HL-60 (cell line): ENCODE data around the gene KLHL36.

Source experiments
- DNase-seq, 2 experiments: peaks; one replicate each; pipeline ENCODE4 v3.0.0-alpha.2; 2010 to 2020; ENCODE audit warnings: low read depth in 1 of 2, low spot score in 1 of 2
- H3K27ac ChIP-seq: fragments of 250-450 bp; sonication (Bioruptor Pico); replicated peaks from 2 replicates; pipeline ENCODE4 v1.5.1; 2020; ENCODE audit warnings: mild to moderate bottlenecking, moderate library complexity
- H3K27me3 ChIP-seq: fragments of 250-450 bp; sonication (Bioruptor Pico); 2 replicates; pipeline ENCODE4 v1.5.1; 2021; ENCODE audit warnings: mild to moderate bottlenecking, moderate library complexity; ENCODE audit not compliant: insufficient read depth, poor library complexity, severe bottlenecking
- H3K4me3 ChIP-seq: replicated peaks from 2 replicates; pipeline ENCODE4 v1.5.1; 2011; ENCODE audit warnings: mild to moderate bottlenecking, control low read depth, low read length; ENCODE audit not compliant: insufficient read depth
- GABPA ChIP-seq: IDR thresholded peaks from 2 replicates; pipeline ENCODE4 v1.6.1; 2012; ENCODE audit warnings: low read depth
- POLR2AphosphoS5 ChIP-seq: IDR thresholded peaks from 2 replicates; pipeline ENCODE4 v1.6.1; 2012; ENCODE audit warnings: low read depth
- SPI1 ChIP-seq: IDR thresholded peaks from 2 replicates; pipeline ENCODE4 v1.6.1; 2012; ENCODE audit warnings: low read depth, mild to moderate bottlenecking, borderline replicate concordance
- TF ChIP-seq, protein P1 (sequence below): IDR thresholded peaks from one replicate; pipeline ENCODE4 v1.5.1; 2011; ENCODE audit warnings: low read length, control low read depth, inconsistent platforms; ENCODE audit not compliant: insufficient read depth
- TF ChIP-seq, protein P2 (sequence below): IDR thresholded peaks from 2 replicates; pipeline ENCODE4 v1.6.1; 2012; ENCODE audit warnings: low read depth; ENCODE audit not compliant: insufficient replicate concordance

Gene KLHL36

DNA sequence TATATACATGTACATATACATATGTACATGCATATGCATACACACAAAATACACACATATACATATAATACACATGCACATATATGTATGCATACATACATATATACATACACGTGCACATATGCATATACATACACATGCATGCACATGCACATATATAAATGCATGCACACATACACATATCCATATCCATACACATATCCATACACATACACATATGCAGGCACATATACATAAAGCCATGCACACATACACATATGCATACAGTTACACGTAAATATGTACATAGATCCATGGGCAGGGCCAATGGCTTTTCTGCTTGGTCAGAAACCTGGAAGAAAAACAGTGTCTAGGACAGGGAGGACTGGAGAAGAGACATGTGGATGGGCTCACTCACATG lies 27.6 kb downstream of the KLHL36 start:
- Histone ChIP-seq H3K4me3 (no peak overlapping the region), H3K27me3 (no peaks in the 10 kb centered on the region), H3K27ac (no peak overlapping the region)
- TF ChIP-seq, protein P1, sequence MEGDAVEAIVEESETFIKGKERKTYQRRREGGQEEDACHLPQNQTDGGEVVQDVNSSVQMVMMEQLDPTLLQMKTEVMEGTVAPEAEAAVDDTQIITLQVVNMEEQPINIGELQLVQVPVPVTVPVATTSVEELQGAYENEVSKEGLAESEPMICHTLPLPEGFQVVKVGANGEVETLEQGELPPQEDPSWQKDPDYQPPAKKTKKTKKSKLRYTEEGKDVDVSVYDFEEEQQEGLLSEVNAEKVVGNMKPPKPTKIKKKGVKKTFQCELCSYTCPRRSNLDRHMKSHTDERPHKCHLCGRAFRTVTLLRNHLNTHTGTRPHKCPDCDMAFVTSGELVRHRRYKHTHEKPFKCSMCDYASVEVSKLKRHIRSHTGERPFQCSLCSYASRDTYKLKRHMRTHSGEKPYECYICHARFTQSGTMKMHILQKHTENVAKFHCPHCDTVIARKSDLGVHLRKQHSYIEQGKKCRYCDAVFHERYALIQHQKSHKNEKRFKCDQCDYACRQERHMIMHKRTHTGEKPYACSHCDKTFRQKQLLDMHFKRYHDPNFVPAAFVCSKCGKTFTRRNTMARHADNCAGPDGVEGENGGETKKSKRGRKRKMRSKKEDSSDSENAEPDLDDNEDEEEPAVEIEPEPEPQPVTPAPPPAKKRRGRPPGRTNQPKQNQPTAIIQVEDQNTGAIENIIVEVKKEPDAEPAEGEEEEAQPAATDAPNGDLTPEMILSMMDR, result no peak
- no peak for TF ChIP-seq GABPA
- TF ChIP-seq POLR2AphosphoS5, result no peak
- TF ChIP-seq SPI1, result no peak
- TF ChIP-seq, protein P2, sequence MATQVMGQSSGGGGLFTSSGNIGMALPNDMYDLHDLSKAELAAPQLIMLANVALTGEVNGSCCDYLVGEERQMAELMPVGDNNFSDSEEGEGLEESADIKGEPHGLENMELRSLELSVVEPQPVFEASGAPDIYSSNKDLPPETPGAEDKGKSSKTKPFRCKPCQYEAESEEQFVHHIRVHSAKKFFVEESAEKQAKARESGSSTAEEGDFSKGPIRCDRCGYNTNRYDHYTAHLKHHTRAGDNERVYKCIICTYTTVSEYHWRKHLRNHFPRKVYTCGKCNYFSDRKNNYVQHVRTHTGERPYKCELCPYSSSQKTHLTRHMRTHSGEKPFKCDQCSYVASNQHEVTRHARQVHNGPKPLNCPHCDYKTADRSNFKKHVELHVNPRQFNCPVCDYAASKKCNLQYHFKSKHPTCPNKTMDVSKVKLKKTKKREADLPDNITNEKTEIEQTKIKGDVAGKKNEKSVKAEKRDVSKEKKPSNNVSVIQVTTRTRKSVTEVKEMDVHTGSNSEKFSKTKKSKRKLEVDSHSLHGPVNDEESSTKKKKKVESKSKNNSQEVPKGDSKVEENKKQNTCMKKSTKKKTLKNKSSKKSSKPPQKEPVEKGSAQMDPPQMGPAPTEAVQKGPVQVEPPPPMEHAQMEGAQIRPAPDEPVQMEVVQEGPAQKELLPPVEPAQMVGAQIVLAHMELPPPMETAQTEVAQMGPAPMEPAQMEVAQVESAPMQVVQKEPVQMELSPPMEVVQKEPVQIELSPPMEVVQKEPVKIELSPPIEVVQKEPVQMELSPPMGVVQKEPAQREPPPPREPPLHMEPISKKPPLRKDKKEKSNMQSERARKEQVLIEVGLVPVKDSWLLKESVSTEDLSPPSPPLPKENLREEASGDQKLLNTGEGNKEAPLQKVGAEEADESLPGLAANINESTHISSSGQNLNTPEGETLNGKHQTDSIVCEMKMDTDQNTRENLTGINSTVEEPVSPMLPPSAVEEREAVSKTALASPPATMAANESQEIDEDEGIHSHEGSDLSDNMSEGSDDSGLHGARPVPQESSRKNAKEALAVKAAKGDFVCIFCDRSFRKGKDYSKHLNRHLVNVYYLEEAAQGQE, result no peak
- no peak for DNase-seq

DNA sequence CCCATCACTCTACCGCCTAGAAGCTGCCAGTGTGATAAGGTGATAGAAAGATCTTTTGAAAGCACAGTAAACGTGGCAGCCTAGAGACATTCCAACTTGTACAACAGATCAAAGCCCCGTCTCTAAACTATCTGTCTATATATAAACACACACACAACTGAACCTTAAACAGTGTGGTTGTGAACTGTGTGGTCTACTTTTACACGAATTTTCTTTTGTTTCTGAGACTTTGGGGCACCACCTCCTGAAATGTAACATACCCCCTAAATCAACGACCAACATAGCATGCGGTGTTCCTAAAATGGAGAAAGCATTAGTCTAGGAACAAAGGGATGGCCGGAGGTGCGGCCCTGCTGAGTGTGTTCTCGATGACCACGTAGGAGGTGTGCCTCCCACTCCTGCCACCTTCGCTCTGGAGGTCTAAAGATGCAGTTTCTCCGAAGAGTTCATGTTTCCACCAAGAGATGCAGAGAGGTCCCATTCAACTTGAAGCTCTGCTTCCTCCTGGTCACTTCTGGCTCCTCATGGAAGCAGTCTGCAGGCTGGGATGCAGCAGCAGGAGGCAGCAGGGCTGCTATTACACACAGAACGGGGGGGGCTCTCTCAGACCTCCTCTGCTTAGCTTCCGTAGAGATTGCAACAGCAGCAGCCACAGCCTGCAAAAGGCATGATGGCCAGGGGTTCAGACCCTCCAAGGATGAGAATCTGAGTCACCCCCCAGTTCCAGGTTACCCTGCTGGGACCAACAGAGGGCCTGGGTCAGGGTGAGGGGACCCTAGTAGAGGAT lies 28.9 kb downstream of the KLHL36 start:
- no peak overlapping the region for H3K4me3 ChIP-seq
- TF ChIP-seq POLR2AphosphoS5, result no peak
- TF ChIP-seq, protein P2, result no peak
- DNase-seq, result no peak
- no peaks in the 10 kb centered on the region for H3K27me3 ChIP-seq
- no peak overlapping the region for H3K27ac ChIP-seq

DNA sequence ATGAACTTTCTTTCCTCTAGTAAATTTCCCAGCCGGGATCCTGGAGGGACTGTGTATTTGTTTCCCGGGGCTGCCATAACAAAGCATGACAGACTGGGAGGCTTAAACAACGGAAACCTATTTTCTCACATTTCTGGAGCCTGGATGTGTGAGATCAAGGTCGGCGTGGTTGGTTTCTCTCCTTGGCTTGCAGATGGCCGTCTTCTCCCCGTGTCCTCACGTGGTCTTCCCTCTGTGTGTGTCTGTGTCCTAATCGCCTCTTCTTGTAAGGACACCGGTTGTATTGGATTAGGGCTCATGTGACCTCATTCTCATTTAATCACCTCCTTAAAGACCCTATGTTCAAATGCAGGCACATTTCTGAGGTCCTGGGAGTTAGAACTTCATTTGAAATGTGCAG lies 29.5 kb downstream of the KLHL36 start:
- Histone ChIP-seq H3K4me3 (no peak overlapping the region), H3K27ac (no peak overlapping the region), H3K27me3 (no peaks in the 10 kb centered on the region)
- no peak for DNase-seq
- no peak for TF ChIP-seq GABPA
- TF ChIP-seq POLR2AphosphoS5, result no peak
- TF ChIP-seq, protein P1, result no peak
- TF ChIP-seq, protein P2, result no peak
- no peak for TF ChIP-seq SPI1

DNA sequence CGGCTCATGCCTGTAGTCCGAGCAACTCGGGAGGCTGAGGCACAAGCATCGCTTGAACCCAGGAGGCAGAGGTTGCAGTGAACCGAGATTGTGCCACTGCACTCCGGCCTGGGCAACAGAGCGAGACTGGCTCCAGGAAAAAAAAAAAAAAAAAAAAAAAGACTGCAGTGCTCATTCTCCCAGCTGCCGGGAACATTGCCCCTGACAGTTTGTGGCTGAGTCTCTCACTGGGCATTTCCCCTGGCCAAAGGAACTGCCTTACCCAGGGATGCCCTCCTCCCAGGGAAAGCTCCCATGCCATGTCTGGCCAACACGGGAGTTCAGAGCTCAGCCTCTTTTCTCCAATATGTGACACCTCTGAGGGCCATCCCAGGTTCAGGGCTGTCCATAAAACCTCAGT lies 30.2 kb downstream of the KLHL36 start:
- H3K27me3 ChIP-seq, result no peaks in the 10 kb centered on the region
- H3K27ac ChIP-seq, result no peak overlapping the region
- TF ChIP-seq, protein P1, result no peak
- no peak for TF ChIP-seq POLR2AphosphoS5
- TF ChIP-seq SPI1, result no peak
- no peak for TF ChIP-seq GABPA
- TF ChIP-seq, protein P2, result no peak
- no peak overlapping the region for H3K4me3 ChIP-seq
- no peak for DNase-seq
